ENCODE measurements around the gene ANTXR1. TPM values are rescaled to one million over a fixed set of nuclear protein-coding genes. Genes with fewer than 3 reads are reported as not detected.

The ANTXR1 gene
- total and polyA plus RNA-seq, 2 of the 8 experiments (the other 6 are each of a cell fraction or from before 2014, with no cell fraction given): 15.8 to 44.3 TPM

- POLR2A ChIA-PET (ENCODE audit: partially characterized antibody): no interaction called here
- CTCF ChIA-PET (ENCODE audit: partially characterized antibody): interaction anchor here (1.1 to 2.2 kb wide), 5 partner anchors 8 to 355 kb away, joined by 3 to 7 read pairs (median 5); no protein-coding TSS in a partner anchor
- TF ChIP-seq BRCA1 (IDR thresholded peaks at IDR 0.05; ENCODE audit: low read depth, low read length) (no peak), NANOG (IDR thresholded peaks at IDR 0.05; ENCODE audit: insufficient read depth, low read depth, low read length, poor library complexity, severe bottlenecking) (no peak), CTBP2 (IDR thresholded peaks at IDR 0.05; ENCODE audit: borderline replicate concordance, insufficient read depth, insufficient read length, low read length) (no peak), CHD1 (IDR thresholded peaks at IDR 0.05; ENCODE audit: low read depth, low read length) (no peak), CBX8 (IDR thresholded peaks at IDR 0.05; ENCODE audit: borderline replicate concordance, low read depth, low read length) (no peak), EZH2 (IDR thresholded peaks at IDR 0.05; ENCODE audit: low read depth, low read length, severe bottlenecking) (no peak), POLR2A (IDR thresholded peaks at IDR 0.05; ENCODE audit: control extremely low read depth in 1 of 2, low read depth in 2 of 2, low read length in 2 of 2) (no peak), BACH1 (IDR thresholded peaks at IDR 0.05; ENCODE audit: low read length) (no peak), CBX5 (IDR thresholded peaks at IDR 0.05; ENCODE audit: low read depth, low read length) (no peak), SIN3A (conservative IDR thresholded peaks at IDR 0.05 in 1 of 2, IDR thresholded peaks at IDR 0.05 in 1 of 2; ENCODE audit: low read depth in 1 of 2, low read length in 2 of 2) (no peak), FOSL1 (IDR thresholded peaks at IDR 0.05; ENCODE audit: insufficient read depth, low read depth, low read length) (no peak), ZNF274 (IDR thresholded peaks at IDR 0.05; ENCODE audit: borderline replicate concordance, extremely low read depth, low read length) (no peak)
These were observed 285.9 kb downstream of the ANTXR1 start for GRCh38 chr2:69298862-69299261.

More at GRCh38 chr2:69298862-69299261, 285.9 kb downstream of the ANTXR1 start:
- no peak overlapping the region for H3K4me3 ChIP-seq (ENCODE audit: extremely low read depth in 1 of 4, insufficient read depth in 2 of 4, low read depth in 3 of 4, low read length in 4 of 4)
- H2BK12ac ChIP-seq (ENCODE audit: low read depth, low read length): no peak overlapping the region
- no peak overlapping the region for H2BK5ac ChIP-seq (ENCODE audit: low read depth, low read length)
- 92% methylated on average over 4 of the region's 4 CpGs; no CpG with 5 or more reads in 1 of the 2 experiments for WGBS, 2 experiments (ENCODE audit: extremely low coverage in 1 of 2, insufficient coverage in 1 of 2, insufficient read length in 1 of 2, insufficient replicate concordance in 2 of 2, low coverage in 1 of 2, low lambda C conversion rate in 2 of 2, missing lambda C conversion rate in 1 of 2)
- no peak overlapping the region for H3K4me2 ChIP-seq (ENCODE audit: insufficient read depth in 1 of 2, low read depth in 2 of 2, low read length in 2 of 2)
- no peak overlapping the region for H4K8ac ChIP-seq (ENCODE audit: extremely low read depth, insufficient read depth, low read length)
- no peak overlapping the region for H3K9ac ChIP-seq (replicated peaks in 1 of 4; ENCODE audit: extremely low read depth in 1 of 4, low read depth in 3 of 4, low read length in 3 of 4)
- no peaks in the 10 kb centered on the region for H3K79me1 ChIP-seq (ENCODE audit: low read depth, low read length)
- no peak for DNase-seq (ENCODE audit: low read depth in 1 of 2, low spot score in 2 of 2)
- no peaks in the 10 kb centered on the region for H3K36me3 ChIP-seq (ENCODE audit: control insufficient read depth in 2 of 4, insufficient read depth in 4 of 4, low read length in 3 of 4)
- no peak overlapping the region for H2BK20ac ChIP-seq (ENCODE audit: low read length)
- no peak overlapping the region for H3K27ac ChIP-seq (ENCODE audit: low read depth, low read length)
- H3K9me3 ChIP-seq (ENCODE audit: insufficient read depth in 2 of 2, low read depth in 1 of 2, low read length in 1 of 2): no peaks in the 10 kb centered on the region
- H2BK120ac ChIP-seq (replicated peaks; ENCODE audit: low read depth, low read length): no peak overlapping the region
- no peak overlapping the region for H2BK15ac ChIP-seq (ENCODE audit: low read length)
- H3K56ac ChIP-seq (replicated peaks; ENCODE audit: insufficient read length, low read depth, low read length): no peak overlapping the region
- no peak overlapping the region for H2AK5ac ChIP-seq (ENCODE audit: low read depth, low read length)
- H2AFZ ChIP-seq (ENCODE audit: low read length): no peak overlapping the region
- H4K20me1 ChIP-seq (replicated peaks in 1 of 2; ENCODE audit: control insufficient read depth in 1 of 2, insufficient read depth in 2 of 2, low read length in 2 of 2): no peaks in the 10 kb centered on the region
- no peaks in the 10 kb centered on the region for H3K27me3 ChIP-seq (replicated peaks in 1 of 4; ENCODE audit: control insufficient read depth in 3 of 4, extremely low read depth in 1 of 4, insufficient read depth in 3 of 4, low read length in 3 of 4)
- H3K4ac ChIP-seq (replicated peaks; ENCODE audit: insufficient read length, low read depth, low read length): no peak overlapping the region
- no peak overlapping the region for H4K91ac ChIP-seq (replicated peaks; ENCODE audit: insufficient read length, low read length)
- H3K79me2 ChIP-seq (ENCODE audit: control insufficient read depth in 1 of 2, insufficient read depth in 2 of 2, low read length in 2 of 2): no peaks in the 10 kb centered on the region
- H3K4me1 ChIP-seq (replicated peaks in 1 of 4; ENCODE audit: control insufficient read depth in 3 of 4, insufficient read depth in 4 of 4, low read length in 3 of 4): no peaks in the 10 kb centered on the region
- H4K5ac ChIP-seq (ENCODE audit: insufficient read length, low read depth, low read length): no peak overlapping the region
- H3K23ac ChIP-seq (ENCODE audit: insufficient read length): no peak overlapping the region
- no peak for FAIRE-seq
- H3K23me2 ChIP-seq (ENCODE audit: low read depth, low read length): no peaks in the 10 kb centered on the region
- no peak overlapping the region for H3K18ac ChIP-seq (ENCODE audit: extremely low read depth, low read length)
- H3K14ac ChIP-seq (ENCODE audit: insufficient read length): no peak overlapping the region

Data from H1 (cell line).